ENCODE results near the gene NUDT16L1.
A peak's percentile ranks its signal among the peaks of the same experiment; 100 is the strongest.

The NUDT16L1 gene

DNA sequence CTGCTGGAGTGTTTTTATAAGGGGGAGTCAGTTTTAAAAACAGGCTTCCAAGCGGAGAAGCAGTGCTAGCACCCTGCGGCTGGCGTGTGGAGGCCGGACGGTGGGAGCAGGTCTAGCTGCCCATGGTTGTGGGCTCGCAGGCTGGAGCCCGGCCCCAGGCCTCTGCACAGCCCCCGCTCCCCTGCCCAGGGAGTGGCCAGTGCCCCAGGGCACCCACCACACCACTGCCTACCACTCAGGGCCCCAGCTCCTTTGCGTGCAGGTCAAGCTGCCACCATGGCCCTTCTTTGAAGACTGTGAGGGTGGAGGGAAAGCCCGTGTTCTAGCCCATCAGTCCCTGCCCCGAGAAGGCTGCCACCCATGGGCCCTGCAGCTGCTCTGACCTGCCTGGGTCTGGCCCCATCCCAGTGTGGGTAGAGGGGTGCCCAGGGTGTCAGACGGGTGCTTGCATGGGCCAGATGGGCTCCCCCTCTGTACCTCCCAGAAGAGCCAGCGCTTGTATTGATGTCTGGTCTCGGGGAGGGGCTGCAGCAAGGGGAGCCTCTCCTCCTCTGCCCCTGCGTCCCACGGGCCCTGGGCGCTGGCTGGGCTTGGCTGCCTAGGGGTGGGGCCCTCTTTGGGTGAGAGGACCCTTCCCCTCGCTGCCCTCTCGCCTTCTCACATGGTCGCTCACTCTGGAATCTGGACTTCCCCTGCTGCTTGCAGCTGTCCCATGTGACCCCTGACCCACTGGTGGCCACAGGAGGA is 1.5 kb upstream of the NUDT16L1 start:
- no peak overlapping the region for H3K4me3 ChIP-seq (ENCODE audit: low read depth, low read length)
- DNase-seq (ENCODE audit: low read depth) = no peak

DNA sequence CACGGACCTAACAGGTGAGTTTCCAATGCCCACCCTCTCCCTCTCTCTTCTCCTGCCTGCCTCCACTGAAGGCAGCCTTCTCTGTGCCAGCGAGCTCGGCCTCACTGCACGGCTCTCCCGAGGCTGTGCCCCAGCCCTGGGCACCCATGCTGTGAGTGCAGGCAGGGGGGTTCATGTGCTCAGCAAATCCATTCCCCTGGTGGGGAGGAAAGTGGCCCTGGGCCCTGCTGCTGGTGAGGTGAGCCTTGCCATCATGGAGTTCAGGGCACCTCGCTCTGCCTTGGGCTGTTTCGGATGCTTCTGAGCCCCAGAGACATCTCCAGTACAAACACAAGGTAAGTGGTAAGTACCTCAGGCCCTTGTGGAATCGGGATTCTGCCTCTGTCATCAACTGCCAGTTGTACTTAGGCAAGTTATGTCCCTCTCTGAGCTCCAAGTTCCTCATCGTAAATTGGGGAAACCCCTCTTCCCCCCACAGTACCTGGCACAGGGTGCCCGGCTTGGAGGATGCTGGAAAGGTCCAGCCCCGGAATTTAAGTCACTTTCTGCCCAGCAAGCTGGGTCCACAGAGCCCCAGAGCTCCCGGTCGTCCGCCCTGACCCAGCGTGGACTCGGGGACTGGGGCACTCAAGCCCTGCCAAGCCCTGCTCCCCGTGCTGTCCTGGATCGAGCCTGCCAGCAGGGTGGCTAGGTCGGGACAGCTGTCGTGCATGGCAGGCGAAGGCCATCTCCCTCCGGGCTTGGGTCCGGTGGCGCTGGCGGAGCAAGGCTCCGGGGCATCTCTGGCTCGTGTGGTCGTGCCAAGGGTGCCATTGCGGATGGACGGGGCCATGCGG is 684 bp upstream of the NUDT16L1 start:
- H3K4me3 ChIP-seq (ENCODE audit: low read depth, low read length) = peak overlapping the region; percentile 90
- no peak for DNase-seq (ENCODE audit: low read depth)

DNA sequence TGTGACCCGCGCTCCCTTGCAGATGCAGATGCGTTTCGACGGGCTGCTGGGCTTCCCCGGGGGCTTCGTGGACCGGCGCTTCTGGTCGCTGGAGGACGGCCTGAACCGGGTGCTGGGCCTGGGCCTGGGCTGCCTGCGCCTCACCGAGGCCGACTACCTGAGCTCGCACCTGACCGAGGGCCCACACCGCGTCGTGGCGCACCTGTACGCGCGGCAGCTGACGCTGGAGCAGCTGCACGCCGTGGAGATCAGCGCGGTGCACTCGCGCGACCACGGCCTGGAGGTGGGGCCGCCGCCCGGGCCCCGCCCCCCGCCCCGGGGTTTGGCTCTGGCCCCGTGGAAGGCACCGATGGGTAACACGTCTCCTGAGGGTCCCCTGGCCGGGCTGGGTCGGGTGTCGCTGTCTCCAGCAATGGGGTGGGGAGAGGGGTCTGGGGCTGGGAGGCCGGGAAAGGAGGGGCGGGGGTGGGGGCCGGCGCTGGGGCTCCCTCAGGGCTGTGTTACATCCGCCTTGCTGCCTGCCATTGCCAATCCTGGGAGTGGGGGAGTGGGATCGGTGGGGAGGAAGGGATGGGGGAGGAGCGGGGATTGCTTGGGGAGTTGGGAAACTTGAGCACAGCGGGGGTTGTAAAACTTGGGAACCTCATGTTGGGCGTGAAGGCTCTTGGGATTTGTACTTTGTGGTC is 737 bp downstream of the NUDT16L1 start:
- peak; percentile 51 for DNase-seq (ENCODE audit: low read depth)
- peak overlapping the region; percentile 90 for H3K4me3 ChIP-seq (ENCODE audit: low read depth, low read length)

GRCh38 chr16:4694642-4695451 is 1.5 kb downstream of the NUDT16L1 start:
- no peak for DNase-seq (ENCODE audit: low read depth)
- H3K4me3 ChIP-seq (ENCODE audit: low read depth, low read length) = peak overlapping the region; percentile 90

GRCh38 chr16:4695473-4696171 is 2.3 kb downstream of the NUDT16L1 start:
- no peak for DNase-seq (ENCODE audit: low read depth)
- H3K4me3 ChIP-seq (ENCODE audit: low read depth, low read length) = no peak overlapping the region

GRCh38 chr16:4696172-4696904 is 3.0 kb downstream of the NUDT16L1 start:
- H3K4me3 ChIP-seq (ENCODE audit: low read depth, low read length) = no peak overlapping the region
- DNase-seq (ENCODE audit: low read depth) = no peak

DNA sequence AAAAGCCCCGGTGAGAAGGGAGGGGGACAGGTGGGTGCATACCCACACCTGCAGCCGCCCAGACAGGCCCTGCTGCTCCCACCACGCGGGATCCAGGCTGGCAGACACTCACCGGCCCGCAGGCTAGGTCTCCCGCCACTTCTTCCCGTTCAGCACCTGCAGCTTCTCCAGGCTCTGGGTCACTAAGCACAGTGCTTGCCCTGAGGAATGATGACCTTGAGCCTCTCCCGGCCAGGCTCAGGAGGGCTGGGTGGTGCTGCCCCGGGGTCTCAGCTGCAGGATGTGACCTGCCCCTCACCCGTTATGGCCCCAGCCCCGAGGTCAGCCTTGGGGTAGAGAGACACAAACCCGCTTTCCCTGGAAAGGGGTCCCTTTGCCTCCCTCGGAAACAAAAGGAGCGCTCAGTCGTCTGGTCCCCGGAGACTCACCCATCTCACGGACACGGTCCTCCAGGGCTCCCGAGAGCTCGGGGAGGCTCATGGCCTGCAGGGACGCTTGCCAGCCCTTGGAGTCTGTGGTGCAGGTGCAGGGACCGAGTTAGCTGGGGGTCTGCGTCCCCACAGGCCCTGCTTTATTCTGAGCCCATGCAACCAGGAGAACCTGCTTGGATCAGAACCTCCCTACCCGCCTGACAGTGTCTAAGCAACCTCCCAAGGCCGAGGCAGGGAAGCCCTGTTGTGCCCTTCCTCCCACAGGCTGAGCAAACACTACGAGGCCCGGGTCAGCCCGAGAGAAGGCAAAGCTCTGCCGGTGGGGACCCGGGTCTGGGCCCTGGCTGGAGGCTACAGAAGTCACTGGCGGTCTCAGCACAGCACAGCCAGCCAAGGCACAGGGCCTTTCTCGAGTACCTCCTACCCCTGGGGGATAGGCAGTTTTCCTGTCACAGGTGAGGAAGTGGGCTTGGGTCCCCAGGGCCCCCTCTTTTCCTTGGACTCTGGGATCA is 3.8 kb downstream of the NUDT16L1 start:
- H3K4me3 ChIP-seq (ENCODE audit: low read depth, low read length) = no peak overlapping the region
- DNase-seq (ENCODE audit: low read depth) = no peak

DNA sequence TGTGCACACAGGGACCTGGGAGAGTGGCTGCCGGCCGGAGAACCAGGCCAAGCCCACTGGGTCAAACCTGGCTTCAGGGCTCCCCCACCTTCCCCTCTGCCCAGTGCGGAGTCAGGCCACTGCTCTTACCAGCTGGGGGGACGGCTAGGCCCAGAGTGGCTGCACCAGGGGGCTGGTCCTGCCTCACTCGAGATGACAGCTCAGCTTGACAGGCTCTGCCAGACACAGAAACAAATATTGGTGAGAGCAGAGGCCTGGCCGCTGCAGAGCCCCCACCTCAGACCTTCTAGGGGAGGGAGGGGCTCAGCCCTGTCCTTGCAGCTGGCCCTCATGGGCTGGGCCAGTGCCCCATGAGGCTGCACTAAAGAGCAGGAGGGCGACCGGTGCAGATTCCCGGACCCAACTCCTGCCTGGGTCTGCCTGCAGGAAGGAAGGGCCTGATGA is 4.5 kb downstream of the NUDT16L1 start:
- DNase-seq (ENCODE audit: low read depth) = no peak
- no peak overlapping the region for H3K4me3 ChIP-seq (ENCODE audit: low read depth, low read length)

DNA sequence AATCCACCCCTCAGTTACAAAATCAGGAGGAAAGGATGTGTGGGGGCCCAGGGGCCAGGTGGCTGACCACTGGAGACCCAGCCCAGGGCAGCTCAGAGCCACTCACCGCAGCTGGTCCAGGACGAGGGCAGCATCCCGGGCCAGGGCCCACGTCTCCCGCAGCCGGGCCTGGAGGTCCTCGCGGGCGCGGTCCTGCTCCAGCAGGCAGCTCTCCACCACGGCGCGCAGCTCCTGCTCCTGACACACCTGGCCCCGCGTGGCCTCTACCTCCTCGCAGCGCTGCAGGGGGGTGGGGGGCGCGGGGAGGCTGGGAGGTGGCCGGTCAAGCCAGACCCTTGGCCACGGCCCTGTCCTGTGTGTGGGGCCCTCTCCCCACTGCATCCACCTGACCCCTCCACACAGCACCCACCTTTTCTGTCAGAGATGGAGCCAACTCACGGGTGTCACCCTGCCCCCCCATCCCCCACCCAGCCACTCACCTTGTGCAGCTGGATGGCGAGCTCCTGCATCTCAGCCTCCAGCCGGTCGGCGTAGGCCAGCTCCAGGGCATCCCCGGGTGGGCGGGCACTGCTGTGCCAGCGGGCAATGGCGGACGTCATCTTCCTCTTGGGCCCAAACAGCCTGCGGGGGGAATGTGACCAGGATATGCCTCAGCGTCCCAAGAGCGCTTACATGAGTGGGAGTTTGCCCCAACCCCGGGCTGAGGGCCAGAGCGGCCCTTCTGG is 5.1 kb downstream of the NUDT16L1 start:
- DNase-seq (ENCODE audit: low read depth) = no peak
- H3K4me3 ChIP-seq (ENCODE audit: low read depth, low read length) = no peak overlapping the region

DNA sequence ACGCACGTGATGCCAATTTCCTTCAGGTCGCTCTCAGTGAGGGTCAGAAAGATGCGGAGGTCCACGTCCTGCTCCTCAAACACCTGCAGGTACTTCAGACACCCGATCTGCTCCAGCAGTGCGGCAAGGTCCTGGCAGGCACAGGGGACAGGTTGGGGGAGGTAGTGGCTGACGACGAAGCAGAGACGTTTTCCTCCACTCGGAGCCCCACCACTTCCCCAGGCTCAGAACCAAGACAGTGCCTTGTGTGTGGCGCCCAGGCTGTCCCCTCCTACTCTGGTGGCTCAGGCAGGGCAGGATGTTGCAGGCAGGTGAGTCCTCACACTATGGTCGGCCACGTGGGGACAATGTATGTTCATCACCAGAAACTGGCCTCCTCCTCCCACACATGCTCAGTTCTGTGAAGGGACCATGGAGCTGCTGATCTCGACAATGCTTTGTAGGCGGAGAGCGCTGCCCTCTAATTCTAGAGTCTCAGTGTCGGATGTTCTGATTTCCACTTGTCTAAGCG is 5.7 kb downstream of the NUDT16L1 start:
- H3K4me3 ChIP-seq (ENCODE audit: low read depth, low read length) = no peak overlapping the region
- no peak for DNase-seq (ENCODE audit: low read depth)

DNA sequence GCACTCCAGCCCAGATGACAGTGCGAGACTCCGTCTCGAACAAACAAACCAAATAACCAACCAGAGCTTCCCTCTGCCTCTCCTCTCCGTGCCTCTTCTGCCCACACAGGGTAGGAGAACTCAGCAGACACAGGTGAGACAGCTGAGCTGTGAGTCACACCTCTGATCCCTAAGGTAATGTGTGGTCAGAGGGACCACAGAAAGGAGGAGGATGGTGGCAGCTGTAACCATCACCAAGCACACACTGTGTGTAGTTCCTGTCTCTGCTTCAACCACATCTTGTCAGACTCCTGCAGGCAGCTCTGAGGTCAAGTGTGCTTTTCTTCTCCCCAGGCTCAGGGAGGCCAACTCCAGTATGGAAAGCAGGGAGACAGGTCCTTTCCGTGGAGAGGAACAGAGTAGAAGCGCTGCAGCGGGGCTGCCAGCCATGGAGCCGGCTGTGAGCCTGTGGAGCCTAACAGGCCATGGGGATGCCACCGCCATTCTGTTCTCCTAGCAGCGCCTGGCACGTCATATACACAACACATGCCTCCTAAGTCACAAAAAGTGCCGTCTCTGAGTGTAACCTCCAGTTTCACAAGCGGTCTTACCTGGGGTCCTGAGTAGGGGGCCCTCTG is 7.1 kb downstream of the NUDT16L1 start:
- DNase-seq (ENCODE audit: low read depth) = no peak

DNA sequence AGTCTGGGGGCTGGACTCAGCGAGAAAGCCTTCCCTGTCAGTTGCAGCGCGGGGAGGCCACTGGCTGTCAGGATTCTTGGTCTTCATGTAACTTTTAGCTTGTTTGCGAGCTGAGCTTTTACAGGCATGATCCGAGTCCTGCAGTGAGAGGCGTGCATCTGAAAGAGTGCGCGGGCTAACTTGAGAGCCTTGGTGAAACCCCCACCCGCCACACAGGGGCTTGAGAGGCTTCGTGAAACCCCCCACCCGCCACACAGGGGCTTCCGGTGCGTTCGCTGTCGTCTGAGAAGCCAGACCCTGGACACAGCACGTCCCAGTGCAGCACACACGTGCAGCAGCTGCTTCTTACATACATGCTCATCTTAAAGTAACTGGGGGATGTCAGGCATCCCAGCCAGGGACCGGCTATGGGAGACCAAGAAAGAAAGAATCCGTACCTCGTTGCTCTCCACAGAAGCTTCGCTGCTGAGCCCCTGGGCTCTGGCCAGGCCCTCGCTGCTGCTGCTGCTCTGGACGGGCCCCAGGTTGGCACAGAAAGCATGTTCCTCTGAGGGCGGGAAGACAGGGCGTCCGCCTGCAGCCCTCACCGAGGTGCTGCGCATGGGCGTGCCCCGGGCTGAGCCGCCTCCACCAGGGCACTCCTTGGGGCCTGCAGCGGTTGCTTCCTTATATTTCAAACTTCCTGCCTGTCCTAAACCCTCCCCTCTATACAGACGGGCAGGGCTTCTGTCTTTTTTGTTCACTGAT is 7.8 kb downstream of the NUDT16L1 start:
- DNase-seq (ENCODE audit: low read depth) = no peak

More for the DNA sequence above, 7.1 kb downstream of the NUDT16L1 start:
- no peak overlapping the region for H3K4me3 ChIP-seq (ENCODE audit: low read depth, low read length)

DNA sequence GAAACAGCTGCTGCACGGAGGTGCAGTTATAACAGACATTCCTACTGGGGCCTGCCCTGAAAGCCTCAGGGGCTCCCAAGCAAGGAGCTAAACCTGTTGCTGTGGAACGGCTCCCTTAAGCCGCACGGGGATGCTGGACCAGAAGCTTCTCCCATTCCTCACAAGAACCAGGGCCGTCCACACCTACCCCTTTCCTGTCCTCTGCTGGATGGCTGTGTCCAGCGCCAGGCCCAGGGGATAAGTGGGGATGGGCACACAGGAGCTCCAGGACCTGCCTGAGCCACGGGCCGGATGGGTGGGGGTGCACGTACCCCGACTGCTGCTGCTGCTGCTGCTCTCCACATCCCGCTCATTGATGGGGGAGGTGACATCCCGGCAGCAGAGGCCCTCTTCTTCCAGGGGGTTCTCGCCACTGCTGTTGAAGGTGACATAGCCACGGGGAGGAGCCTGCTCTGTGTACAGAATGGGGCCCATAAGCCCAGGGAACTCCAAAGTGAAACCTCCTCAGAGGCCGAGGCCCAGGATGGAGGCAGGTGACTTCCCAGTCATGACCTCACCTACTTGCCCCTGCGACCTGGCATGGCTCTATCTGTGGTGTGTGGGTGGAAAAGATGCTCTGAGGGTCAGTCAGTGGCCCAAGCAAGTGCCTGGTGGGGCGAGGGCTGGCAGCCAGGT is 8.6 kb downstream of the NUDT16L1 start:
- no peak overlapping the region for H3K4me3 ChIP-seq (ENCODE audit: low read depth, low read length)
- DNase-seq (ENCODE audit: low read depth) = no peak

More for the DNA sequence above, 7.8 kb downstream of the NUDT16L1 start:
- no peak overlapping the region for H3K4me3 ChIP-seq (ENCODE audit: low read depth, low read length)

GRCh38 chr16:4702466-4702808 is 9.1 kb downstream of the NUDT16L1 start:
- DNase-seq (ENCODE audit: low read depth) = no peak
- no peak overlapping the region for H3K4me3 ChIP-seq (ENCODE audit: low read depth, low read length)

DNA sequence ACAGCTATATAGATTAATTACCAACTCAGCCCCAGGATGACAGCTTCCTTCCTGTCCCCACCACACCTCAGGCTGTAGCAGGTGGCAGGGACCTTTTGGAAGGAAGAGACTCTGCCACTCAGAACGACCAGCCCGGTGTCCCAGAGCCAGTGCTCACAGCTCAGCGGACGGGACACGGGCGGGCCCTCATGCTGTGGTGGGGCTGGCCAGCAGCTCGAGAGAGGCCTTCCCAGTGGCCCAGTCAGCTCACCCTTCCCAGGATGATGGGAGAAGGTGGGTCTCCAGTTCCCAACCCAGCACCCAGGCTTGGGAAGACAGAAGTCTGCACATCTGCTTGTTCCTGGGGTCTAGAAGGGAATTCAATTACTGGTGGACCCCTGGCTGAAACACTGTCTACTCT is 10.5 kb downstream of the NUDT16L1 start:
- no peak for DNase-seq (ENCODE audit: low read depth)
- H3K4me3 ChIP-seq (ENCODE audit: low read depth, low read length) = no peak overlapping the region
